HepG2 (cell line): Measurements from ENCODE around the gene CHRM5.

Experiments
- BHLHE40 ChIP-seq: IDR thresholded peaks from 2 replicates; pipeline ENCODE4 v1.6.1; 2011; ENCODE audit warnings: low read length, improper control_type of control experiment
- BORCS8-MEF2B ChIP-seq: sonication (generic); formaldehyde crosslinking; IDR thresholded peaks from 2 replicates; pipeline ENCODE4 v1.8.0; 2022; ENCODE audit warnings: mild to moderate bottlenecking, missing genetic modification reagents
- NR2F1 ChIP-seq, 2 experiments: fragments of 450-650 bp in 1 of 2; formaldehyde crosslinking in 1 of 2; IDR thresholded peaks; 2 replicates each; pipeline versions ENCODE4 v1.5.0 to v1.6.1; 2016 to 2020; ENCODE audit warnings: mild to moderate bottlenecking in 1 of 2, missing compliant biosample characterization in 1 of 2, missing genetic modification reagents in 1 of 2, moderate library complexity in 1 of 2
- PHF8 ChIP-seq: sonication (generic); formaldehyde crosslinking; IDR thresholded peaks from 2 replicates; pipeline ENCODE4 v1.5.0; 2020; ENCODE audit warnings: missing genetic modification reagents
- POLR2A ChIP-seq, 2 experiments: IDR thresholded peaks; 2 replicates each; pipeline ENCODE4 v1.6.1; 2011; ENCODE audit warnings: low read depth in 2 of 2, low read length in 2 of 2, mild to moderate bottlenecking in 1 of 2, moderate library complexity in 1 of 2; ENCODE audit not compliant: insufficient read depth in 1 of 2
- SMC3 ChIP-seq: IDR thresholded peaks from 2 replicates; pipeline ENCODE4 v1.6.1; 2011; ENCODE audit warnings: low read length, improper control_type of control experiment
- SOX5 ChIP-seq: IDR thresholded peaks from 2 replicates; pipeline ENCODE4 v1.6.1; 2016; ENCODE audit warnings: borderline replicate concordance
- SP1 ChIP-seq, 2 experiments: fragments of 450-650 bp in 1 of 2; sonication (generic) in 1 of 2; formaldehyde crosslinking in 1 of 2; IDR thresholded peaks; 2 replicates each; pipeline versions ENCODE4 v1.4.0 to v1.6.1; 2016 to 2020; ENCODE audit warnings: missing genetic modification reagents in 1 of 2
- ZNF772 ChIP-seq: sonication (generic); formaldehyde crosslinking; IDR thresholded peaks from 2 replicates; pipeline ENCODE4 v1.5.0; 2020; ENCODE audit warnings: mild to moderate bottlenecking, missing genetic modification reagents
- TF ChIP-seq, protein P1 (sequence below): conservative IDR thresholded peaks from 2 replicates; pipeline ENCODE4 v1.6.1; 2018; ENCODE audit warnings: missing genetic modification reagents
- TF ChIP-seq, protein P2 (sequence below): sonication (generic); formaldehyde crosslinking; IDR thresholded peaks from 2 replicates; pipeline ENCODE4 v1.4.0; 2020; ENCODE audit warnings: missing genetic modification reagents
- TF ChIP-seq, protein P3 (sequence below): sonication (generic); formaldehyde crosslinking; conservative IDR thresholded peaks from 2 replicates; pipeline ENCODE4 v1.4.0; 2020; ENCODE audit warnings: missing genetic modification reagents
- TF ChIP-seq, protein P4 (sequence below): sonication (generic); formaldehyde crosslinking; IDR thresholded peaks from 2 replicates; pipeline ENCODE4 v1.9.0; 2021; ENCODE audit warnings: missing genetic modification reagents, mild to moderate bottlenecking, borderline replicate concordance

DNA sequence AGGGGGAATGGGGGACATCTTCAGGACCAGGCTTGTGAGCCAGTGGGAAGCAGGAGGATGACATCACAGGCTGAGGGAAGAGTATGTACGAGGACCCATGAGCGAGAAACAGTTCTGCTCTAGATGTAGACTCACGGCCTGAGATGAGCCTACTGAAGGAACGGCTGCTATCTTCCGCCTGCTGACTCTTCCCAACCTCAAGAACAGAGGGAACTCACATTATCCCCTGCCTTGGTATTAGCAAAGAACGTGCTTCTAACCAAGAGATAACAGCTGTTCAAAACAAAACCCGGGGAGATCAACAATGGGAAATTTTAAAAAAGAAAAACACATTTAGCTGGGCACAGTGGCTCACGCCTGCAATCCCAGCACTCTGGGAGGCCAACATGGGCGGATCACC is 45.4 kb downstream of the CHRM5 start:
- TF ChIP-seq POLR2A (IDR thresholded peaks at IDR 0.05; ENCODE audit: insufficient read depth in 1 of 2, low read depth in 2 of 2, low read length in 2 of 2) (no peak), SMC3 (no peak), NR2F1 (CRISPR knock-in tag; IDR thresholded peaks at IDR 0.05) (no peak), ZNF772 (CRISPR knock-in tag) (no peak), SP1 (IDR thresholded peaks at IDR 0.05) (no peak), SP1 (CRISPR knock-in tag; IDR thresholded peaks at IDR 0.05) (no peak), PHF8 (CRISPR knock-in tag) (no peak), BORCS8-MEF2B (CRISPR knock-in tag) (no peak), SOX5 (CRISPR knock-in tag) (no peak), BHLHE40 (no peak)
- TF ChIP-seq, protein P1, sequence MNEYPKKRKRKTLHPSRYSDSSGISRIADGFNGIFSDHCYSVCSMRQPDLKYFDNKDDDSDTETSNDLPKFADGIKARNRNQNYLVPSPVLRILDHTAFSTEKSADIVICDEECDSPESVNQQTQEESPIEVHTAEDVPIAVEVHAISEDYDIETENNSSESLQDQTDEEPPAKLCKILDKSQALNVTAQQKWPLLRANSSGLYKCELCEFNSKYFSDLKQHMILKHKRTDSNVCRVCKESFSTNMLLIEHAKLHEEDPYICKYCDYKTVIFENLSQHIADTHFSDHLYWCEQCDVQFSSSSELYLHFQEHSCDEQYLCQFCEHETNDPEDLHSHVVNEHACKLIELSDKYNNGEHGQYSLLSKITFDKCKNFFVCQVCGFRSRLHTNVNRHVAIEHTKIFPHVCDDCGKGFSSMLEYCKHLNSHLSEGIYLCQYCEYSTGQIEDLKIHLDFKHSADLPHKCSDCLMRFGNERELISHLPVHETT (CRISPR knock-in tag) = no peak
- TF ChIP-seq, protein P2, sequence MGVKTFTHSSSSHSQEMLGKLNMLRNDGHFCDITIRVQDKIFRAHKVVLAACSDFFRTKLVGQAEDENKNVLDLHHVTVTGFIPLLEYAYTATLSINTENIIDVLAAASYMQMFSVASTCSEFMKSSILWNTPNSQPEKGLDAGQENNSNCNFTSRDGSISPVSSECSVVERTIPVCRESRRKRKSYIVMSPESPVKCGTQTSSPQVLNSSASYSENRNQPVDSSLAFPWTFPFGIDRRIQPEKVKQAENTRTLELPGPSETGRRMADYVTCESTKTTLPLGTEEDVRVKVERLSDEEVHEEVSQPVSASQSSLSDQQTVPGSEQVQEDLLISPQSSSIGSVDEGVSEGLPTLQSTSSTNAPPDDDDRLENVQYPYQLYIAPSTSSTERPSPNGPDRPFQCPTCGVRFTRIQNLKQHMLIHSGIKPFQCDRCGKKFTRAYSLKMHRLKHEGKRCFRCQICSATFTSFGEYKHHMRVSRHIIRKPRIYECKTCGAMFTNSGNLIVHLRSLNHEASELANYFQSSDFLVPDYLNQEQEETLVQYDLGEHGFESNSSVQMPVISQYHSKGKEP = no peak
- TF ChIP-seq, protein P3, sequence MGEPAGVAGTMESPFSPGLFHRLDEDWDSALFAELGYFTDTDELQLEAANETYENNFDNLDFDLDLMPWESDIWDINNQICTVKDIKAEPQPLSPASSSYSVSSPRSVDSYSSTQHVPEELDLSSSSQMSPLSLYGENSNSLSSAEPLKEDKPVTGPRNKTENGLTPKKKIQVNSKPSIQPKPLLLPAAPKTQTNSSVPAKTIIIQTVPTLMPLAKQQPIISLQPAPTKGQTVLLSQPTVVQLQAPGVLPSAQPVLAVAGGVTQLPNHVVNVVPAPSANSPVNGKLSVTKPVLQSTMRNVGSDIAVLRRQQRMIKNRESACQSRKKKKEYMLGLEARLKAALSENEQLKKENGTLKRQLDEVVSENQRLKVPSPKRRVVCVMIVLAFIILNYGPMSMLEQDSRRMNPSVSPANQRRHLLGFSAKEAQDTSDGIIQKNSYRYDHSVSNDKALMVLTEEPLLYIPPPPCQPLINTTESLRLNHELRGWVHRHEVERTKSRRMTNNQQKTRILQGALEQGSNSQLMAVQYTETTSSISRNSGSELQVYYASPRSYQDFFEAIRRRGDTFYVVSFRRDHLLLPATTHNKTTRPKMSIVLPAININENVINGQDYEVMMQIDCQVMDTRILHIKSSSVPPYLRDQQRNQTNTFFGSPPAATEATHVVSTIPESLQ (CRISPR knock-in tag) = no peak
- TF ChIP-seq, protein P4, sequence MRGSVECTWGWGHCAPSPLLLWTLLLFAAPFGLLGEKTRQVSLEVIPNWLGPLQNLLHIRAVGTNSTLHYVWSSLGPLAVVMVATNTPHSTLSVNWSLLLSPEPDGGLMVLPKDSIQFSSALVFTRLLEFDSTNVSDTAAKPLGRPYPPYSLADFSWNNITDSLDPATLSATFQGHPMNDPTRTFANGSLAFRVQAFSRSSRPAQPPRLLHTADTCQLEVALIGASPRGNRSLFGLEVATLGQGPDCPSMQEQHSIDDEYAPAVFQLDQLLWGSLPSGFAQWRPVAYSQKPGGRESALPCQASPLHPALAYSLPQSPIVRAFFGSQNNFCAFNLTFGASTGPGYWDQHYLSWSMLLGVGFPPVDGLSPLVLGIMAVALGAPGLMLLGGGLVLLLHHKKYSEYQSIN (CRISPR knock-in tag) = no peak
